ENCODE data around the gene ALG11.

ALG11 gene

DNA sequence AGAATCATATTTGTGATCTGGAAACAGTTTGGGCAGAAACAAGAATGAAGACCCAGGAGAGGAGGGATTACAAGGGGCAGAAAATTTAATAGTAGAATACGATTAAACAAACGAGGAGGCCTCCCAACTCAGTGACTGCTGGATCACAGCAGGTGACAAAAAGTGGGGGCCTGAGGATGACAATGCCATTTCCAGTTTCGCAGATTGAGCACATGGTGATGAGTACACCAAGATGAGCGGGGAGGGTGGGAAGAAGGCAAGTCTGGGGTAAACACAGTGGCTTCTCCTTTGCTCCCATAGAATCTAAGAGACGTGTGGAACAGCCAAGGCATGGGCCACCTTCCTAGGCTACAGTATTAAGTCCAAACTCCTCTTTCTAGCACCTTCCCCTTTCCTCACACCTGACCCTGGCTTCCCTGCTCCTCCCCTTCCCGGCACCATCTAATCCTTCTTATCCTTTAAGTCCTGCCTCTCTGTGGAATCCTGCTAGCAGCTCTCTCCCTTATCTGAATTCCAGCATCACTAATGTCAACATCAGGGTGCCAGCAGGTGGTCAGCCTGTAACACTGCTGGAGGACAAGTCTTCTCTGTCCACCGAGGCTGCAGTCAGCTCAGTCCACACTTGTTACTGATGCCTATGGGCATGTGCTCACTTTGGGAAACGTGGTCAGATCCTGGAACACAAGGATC, 14.4 kb upstream of the ALG11 start:
- no peak for DNase-seq

DNA sequence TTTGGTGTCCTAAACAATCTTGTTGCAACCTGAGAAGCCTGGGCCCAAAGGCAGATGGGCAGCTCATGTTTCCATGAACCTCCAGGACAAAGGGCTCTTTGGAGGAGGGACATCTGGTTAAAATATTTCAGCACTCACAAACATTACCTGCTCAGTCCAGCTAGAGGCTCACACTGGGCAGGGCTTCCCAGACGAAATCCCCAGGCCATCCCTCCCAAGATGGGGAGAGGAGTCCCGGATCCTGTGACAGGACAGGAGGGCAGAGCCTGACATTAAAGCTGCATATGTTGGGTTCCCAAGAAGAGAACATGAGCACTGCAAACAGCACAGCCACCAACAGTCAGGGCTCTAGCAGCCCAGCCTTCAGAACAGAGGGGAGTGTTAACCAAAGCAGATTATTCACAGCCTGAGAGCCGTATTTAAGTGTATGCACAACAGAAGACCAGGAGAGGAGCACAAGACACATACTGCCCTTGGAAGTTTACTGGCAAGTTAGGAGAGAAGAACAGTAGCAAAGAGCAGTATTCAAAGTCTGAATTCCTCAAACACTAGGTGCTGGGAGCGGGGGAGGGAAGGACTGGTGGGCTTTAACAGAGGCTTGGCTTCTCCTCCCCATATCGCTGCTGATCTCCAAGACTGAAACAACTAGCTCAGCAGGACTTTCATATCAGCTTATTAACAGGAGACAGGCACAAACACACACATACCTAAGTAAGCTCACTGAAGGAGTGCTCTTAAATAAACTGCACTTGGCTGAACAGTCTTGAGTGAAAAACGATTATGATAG, 13.3 kb upstream of the ALG11 start:
- DNase-seq: no peak

DNA sequence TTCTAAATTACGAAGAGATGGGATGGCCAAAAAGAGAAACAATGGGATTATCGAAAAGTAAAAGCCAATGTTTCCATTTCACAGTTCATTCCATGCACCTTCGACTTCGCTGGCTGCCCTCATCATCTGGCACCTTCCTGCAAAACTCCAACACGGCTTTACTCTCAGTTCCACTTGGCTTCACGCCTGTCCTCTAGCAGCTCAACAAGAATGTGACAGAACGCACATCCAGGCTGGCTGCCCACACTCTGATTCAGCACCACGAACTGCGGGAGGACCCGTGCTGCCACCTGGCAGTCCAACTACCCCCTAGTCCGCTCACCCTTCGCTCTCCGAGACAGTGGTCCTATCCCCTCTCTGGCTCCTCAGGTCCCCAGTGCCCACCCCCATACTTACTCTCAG, 12.7 kb upstream of the ALG11 start:
- no peak for DNase-seq

DNA sequence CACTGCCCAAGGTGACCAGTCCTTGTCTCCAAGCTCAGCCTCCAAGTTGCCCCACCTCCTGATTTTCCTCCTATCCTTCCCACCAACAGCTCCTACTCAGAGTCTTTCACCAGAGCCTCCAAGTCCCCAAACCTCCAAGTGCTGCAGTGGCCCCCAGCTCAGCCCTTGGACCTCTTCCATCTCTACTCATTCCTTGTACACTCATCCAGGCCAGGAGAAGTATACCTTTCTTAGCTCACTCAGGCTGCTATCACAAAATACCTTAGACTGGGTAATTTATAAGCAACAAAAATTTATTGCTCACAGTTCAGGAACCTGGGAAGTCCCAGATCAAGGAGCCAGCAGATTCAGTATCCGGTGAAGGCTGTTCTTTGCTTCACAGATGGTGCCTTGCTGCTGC, 12.3 kb upstream of the ALG11 start:
- DNase-seq: no peak

DNA sequence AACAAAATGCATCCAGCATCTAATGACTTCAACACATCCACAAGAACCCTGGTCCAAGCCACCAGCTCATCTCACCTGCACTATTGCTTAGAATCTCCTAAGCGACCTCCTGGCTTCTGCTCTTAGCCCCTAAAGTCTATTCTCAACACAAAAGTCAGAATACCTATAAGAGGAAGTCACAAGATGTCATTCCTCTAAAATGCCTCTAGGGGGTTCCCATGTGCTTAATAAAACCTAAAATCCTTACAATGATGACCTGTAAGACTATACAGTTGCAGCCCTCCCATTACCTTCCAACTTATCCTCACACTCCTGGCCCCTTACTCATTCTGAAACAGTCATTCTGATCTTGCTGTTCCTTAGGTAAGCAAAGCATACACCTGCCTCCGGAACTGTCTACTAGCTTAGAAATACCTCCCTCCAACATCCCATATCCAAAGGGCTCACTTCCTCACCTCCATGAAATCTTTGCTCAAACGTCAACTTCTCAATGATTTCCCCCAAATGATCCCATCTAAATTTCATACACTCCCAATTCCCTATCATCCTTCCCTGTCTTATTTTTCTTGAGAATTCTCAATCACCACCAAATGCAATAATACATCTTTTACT, 11.0 kb upstream of the ALG11 start:
- no peak for DNase-seq

DNA sequence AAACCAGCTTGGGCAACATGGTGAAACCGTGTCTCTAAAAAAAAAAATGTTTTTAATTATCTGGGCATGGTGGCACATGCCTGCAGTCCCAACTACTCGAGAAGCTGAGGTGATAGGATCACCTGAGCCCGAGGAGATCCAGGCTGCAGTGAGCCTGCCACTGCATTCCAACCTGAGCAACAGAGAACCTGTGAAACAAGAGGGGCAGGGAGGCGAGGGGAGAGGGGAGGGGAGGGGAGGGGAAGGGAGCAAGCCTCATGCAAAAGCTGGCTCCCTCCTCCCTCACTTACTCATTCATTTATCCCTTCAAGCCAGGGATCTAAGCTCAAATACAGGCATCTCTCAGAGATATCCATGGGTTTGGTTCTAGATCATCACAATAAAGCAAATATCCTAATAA, 9.8 kb upstream of the ALG11 start:
- DNase-seq: no peak

DNA sequence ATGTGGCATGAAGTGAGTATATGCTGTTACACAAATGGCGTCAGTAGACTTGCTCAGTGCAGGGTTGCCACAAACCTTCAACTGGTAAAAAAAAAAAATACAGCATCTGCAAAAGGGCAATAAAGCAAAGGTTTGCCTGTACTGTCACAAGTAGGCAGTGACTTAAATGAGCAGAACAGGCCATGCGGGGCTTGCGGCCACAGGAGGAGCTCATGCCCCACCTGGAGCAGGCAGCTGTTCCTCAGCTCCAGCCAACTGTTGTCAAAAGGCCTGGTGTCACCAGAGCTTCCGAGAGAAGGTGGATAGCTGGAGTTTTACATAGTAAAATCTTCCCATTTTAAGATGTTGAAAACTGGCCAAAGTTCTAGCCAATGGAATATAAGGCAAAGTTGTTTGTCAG, 8.7 kb upstream of the ALG11 start:
- no peak for DNase-seq

DNA sequence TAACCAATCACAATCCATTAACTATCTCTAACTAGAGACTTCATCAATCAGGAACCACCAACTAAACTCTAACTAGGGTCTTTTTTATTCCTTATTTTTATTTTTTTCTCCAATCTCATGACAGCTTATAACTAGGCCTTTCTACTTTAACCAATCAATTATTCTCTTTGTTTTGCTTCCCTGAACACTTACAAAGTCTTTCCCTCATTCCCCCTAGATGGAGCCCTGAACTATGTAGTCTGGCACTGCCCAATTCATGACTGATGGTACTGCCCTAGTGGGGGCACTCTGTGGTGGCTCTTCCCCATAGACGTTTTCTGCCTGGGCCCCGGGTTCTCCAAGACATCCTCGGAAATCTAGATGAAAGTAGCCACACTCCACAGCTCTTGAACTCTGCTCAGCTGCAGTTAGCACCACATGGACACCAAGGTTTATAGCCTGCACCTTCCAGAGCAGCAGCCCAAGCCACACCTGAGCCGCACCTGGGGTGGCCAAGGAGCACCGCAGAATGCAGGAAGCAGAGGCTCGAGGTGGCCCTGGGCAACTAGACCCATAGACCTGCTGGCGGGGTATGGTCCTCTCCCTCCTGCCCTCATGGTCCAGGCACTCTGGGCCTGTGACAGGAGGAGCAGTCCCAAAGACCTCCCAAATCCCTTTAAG, 7.6 kb upstream of the ALG11 start:
- DNase-seq: no peak

DNA sequence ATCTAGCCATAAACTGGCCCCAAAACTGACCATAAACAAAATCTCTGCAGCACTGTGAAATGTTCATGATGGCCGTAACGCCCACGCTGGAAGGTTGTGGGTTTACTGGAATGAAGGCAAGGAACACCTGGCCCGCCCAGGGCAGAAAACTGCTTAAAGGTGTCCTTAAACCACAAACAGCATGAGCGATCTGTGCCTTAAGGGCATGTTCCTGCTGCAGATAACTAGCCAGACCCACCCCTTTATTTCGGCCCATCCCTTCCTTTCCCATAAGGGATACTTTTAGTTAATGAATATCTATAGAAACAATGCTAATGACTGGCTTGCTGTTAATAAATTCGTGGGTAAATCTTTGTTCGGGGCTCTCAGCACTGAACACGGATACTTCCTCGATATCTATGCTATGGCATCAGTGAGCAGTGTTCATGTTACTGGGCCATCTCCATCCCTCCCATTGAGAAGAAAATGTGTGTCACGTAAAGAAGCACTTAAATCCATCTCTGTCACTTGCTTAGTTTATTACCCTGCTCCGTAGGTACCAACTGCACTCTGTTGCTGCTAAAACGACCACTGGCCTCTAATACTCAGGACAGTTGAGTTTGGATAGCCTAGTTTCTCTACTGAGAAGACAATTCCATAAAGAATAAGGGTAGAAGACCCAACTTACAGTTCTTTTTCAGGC, 6.2 kb upstream of the ALG11 start:
- no peak for DNase-seq

DNA sequence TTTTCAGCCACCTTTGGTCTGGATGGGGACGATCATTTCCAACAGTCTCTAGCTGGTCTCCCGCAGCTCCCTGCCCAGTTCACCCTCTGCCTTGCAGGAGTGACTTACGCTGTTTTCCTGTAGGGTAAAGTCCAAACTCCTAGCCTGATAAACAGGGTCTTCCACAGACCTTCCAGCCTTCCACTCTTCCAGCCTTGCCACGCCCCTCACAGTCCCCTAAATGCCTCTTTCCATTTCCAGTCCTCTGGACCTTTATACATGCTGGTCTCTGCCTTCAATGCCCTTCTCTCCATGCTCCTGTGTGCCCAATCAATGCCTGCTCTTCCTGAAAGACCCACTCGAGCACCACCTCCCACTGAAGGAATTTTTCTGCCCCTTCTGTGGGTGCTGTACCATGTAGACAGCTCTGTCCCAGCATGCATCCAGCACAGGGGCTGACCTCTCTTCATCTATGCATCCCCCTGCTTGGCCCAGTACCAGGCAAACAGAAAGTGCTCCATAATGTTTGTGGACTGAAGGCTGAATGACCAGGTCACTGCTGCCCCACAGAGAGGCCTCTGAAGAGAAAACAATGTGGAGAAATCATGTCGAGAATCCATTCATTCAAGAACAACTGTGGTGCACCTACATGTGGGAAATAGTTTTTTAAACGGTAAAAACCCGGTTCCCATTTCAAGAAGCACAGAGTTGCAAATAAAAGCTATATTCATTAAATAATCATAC, 5.5 kb upstream of the ALG11 start:
- no peak for DNase-seq

DNA sequence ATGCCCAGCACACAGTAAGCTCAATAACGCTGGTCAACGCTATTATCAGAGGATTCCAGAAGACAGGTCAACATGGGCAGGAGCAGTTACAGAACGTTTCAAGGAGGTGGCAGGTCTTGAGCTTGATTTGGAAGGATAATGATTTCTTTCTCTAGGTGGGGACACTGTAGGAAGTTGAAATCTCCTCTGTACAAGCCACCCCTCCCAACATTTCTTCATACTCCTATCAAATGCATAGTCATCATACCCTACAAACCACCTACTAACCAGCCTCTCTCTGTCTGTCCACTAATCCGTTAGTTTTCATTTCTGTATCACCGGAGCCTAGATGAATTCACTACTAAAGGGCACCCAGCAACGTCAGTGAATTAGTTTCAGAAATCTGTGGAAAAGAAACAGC, 2.3 kb upstream of the ALG11 start:
- no peak for DNase-seq

DNA sequence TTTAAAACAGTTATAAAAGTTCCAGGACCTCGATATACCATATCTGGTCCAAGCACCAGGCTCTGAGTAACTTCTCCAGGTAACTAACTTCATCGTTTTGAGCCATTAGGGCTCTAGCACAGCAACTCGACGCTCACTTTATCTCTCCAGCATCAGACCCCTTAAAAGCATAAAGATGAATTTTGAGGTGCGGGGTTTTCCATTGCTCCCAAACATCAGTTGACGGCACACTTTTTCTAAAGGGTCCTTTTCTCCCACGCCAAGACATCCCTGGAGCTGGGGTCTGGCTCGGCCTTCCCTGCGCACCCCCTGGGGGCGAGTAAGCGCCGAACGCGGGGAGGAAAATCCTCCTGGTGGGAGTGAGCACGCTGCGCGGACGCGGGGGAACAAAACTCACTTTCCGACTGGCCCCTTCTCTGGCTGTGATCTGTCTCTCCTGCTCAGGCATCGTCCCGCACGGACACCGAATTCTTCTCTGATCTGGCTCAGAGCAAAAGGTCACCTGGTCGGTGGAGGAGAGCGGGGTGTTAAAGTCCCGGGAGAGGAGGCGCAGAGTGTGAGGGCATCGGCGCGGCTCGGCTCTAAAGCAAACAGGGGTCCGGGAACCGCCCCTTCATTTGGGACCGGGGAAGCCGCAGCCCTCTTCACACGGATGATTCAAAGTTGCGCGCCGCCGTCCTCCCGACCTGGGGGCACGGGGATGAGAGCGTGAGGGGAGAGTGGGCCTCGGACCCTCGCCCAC, 1.1 kb upstream of the ALG11 start, which contains the start of gene ATP7B:
TSS of gene ATP7B (minus strand) at position 561 of the 742 bp plus-strand sequence. CDS start at position 448, 113 bp downstream.
- DNase-seq: no peak

DNA sequence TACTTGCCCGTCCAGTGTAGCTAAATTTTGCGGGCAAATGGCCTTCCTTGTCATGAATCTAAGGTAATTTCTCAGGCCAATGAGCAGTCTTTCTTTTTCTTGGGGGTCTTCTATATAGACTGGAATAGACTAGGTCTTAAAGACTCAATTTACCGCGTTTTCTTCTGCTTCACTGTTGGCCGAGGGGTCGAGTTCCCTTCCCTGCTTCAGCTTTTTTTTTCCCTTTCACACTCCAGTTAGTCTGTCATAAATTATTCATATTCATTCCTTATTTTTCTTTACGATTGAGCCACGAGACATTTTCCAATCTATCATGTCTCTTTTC, 276 bp downstream of the ALG11 start:
- DNase-seq: no peak

DNA sequence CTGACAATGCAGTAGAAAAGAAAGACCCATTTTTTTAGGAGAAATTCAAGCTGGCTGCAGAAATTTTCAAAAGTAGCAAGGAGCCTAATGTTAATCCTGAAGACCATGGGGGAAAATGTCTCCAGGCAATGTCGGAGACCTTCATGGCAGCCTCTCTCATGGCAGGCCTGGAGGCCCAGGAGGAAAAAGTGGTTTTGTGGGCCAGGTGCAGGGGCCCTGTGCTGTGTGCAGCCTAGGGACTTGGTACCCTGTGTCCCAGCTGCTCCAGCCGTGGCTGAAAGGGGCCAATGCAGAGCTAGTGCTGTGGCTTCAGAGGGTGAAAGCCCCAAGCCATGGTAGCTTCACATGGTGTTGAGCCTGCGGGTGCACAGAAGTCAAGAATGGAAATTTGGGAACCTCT, 4.1 kb downstream of the ALG11 start:
- DNase-seq: no peak

DNA sequence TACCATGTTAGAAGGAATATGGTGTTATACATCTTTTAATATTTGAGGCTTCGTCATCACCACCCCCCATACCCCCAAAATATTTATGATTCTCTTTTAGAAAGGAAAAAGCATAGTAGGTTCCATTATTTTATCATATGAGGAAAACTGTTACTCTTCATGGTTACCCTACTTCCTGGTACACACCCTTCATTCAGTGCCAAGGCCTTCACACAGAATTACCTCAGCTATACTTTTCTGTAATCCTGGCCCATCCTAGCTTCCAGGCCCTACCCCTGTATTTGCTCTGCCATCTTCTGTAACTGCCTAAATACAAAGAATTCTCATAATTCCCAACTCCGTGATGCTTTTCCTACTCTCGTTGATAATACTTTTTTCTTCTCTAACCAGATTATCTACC, 8.0 kb downstream of the ALG11 start:
- DNase-seq: no peak

DNA sequence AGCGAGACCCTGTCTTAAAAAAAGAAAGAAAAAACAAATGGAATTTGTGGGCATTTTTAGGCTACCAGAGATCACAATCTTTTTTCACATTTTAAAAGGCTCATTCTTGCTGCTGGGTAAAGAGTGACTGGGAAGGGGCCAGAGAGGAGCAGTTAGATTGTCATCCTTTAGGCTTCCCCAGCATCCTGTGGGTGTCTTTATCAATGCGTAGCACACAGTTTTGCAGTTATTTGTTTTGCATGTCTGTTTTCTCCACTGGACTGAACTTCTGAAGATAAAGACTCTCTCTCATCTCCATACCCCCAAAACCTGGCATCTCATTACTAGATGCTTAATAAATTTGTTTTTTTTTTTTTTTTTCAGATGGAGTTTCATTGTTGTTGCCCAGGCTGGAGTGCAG, 10.2 kb downstream of the ALG11 start:
- no peak for DNase-seq

DNA sequence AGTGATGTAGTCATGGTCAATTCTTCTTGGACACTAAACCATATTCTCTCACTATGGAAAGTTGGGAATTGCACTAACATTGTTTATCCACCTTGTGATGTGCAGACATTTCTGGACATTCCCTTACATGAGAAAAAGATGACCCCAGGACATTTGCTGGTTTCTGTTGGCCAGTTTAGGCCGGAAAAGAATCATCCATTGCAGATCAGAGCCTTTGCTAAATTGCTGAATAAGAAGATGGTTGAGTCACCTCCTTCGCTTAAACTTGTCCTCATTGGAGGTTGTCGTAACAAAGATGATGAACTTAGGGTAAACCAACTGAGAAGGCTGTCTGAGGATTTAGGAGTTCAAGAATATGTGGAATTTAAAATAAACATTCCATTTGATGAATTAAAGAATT, 12.3 kb downstream of the ALG11 start, which contains the start of gene UTP14C:
TSS of gene UTP14C (plus strand) at position 211 of the 400 bp plus-strand sequence. CDS start 4,114 bp downstream, outside the sequence.
- no peak for DNase-seq

DNA sequence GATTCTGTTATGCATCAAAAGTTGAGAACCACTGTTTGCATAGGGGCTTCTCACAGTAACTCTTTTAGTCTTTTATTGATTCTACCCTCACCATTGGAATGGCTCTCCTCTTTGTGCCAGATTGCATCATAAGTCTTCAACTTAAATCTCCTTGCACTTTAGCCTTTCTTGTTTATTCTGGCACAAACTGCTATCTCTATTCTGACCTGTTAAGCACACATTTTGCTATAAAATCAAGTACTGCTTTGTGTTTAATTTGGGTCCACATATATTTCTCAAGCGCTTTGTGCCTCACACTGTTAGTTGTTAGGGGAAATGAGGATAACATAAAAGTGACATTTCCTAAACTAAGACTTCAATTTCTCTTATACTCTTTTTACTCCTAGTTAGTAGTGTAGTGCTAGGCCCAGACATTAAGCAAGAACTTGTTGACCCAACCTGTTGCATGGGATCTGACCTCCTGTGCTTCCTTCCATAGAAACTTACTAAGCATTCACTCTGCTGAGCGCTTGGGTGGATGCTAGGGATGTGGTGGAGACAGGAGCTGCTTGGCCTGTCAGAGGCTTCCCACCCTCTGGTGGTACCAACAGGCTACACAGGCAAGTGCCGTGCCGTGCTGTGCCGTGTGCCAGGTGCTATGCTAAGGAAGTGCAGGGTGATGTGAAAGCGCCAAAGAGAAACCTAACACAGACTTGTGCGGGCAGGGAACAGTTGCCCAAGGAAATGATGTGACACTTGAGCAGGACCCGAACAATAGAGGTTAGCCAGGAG, 13.5 kb downstream of the ALG11 start:
- DNase-seq: no peak

DNA sequence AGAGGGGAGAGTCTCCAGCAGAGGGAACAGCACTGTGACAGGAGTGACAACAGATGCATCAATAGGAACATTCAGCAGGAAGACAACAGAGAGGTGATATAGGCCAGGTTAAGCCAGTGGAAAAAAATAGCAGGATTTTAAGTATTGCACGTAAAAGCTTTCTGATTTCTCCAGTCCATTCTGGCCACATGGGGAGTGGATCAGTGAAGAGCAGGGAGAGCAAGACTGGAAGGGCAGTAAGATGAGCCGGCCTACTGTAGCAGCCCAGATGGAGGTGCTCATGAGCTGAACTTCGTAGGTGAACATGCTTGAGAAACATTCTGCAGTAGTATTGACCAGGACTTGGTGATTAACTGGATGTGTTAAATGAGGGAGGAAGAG, 14.0 kb downstream of the ALG11 start:
- DNase-seq: no peak

DNA sequence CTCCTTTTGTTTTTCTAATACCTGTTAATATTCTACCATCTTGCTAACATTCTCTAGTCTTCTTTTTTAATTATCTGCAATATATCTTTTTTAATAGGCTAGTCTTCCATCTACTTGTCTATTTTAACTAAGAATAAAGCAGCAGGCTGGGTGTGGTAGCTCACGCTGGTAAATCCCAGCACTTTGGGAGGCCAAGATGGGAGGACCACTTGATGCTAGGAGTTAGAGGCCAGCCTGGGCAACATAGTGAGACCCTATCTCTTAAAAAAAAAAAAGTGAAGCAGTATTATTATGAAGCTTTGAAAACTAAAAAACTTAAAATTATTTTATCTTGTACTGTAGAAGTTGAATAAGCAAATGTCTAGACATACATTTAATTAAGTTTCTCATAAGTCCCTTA, 15.6 kb downstream of the ALG11 start:
- DNase-seq: no peak

DNA sequence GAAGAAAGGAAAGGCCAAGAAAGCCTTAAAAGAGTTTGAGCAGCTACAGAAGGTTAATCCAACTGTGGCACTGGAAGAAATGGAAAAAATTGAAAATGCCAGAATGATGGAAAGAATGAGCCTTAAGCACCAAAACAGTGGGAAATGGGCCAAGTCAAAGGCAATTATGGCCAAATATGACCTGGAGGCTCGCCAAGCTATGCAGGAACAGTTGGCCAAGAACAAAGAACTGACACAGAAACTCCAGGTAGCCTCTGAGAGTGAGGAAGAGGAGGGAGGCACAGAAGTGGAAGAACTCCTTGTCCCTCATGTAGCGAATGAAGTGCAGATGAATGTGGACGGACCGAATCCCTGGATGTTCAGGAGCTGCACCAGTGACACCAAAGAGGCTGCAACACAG, 17.4 kb downstream of the ALG11 start:
- no peak for DNase-seq

All from amniotic stem cell (primary cell).